ENCODE results near the gene REEP3.
"Not testable (repeated sequence)": the region's sequence is repeated elsewhere in the genome, so short reads cannot be mapped to it uniquely, and the experiment has no call there.

The REEP3 gene

GRCh38 chr10:63549810-63550209, 28.6 kb downstream of the REEP3 start:
- no peak for DNase-seq (ENCODE audit: low read depth)

GRCh38 chr10:63553031-63553430, 31.8 kb downstream of the REEP3 start:
- DNase-seq (ENCODE audit: low read depth): peak; percentile 78

GRCh38 chr10:63553473-63553872, 32.3 kb downstream of the REEP3 start:
- no peak for DNase-seq (ENCODE audit: low read depth)

GRCh38 chr10:63554657-63555056, 33.5 kb downstream of the REEP3 start:
- DNase-seq (ENCODE audit: low read depth): peak; percentile 61

GRCh38 chr10:63555330-63555729, 34.1 kb downstream of the REEP3 start:
- DNase-seq (ENCODE audit: low read depth): no peak

GRCh38 chr10:63558132-63558784, 37.1 kb downstream of the REEP3 start:
- no peak for DNase-seq (ENCODE audit: low read depth)

- DNase-seq (ENCODE audit: low read depth): no peak
Measured at GRCh38 chr10:63561341-63561740, 40.1 kb downstream of the REEP3 start.

- DNase-seq (ENCODE audit: low read depth): no peak
Measured at GRCh38 chr10:63562391-63562790, 41.2 kb downstream of the REEP3 start.

GRCh38 chr10:63562857-63563256, 41.7 kb downstream of the REEP3 start:
- no peak for DNase-seq (ENCODE audit: low read depth)

GRCh38 chr10:63563623-63564022, 42.4 kb downstream of the REEP3 start:
- DNase-seq (ENCODE audit: low read depth): no peak

- DNase-seq (ENCODE audit: low read depth): not testable (repeated sequence)
Measured at GRCh38 chr10:63564731-63565130, 43.5 kb downstream of the REEP3 start.

- no peak for DNase-seq (ENCODE audit: low read depth)
Measured at GRCh38 chr10:63573068-63573697, 52.0 kb downstream of the REEP3 start.

GRCh38 chr10:63574011-63574410, 52.8 kb downstream of the REEP3 start:
- no peak for DNase-seq (ENCODE audit: low read depth)

- no peak for DNase-seq (ENCODE audit: low read depth)
Measured at GRCh38 chr10:63576501-63576900, 55.3 kb downstream of the REEP3 start.

GRCh38 chr10:63578501-63578900, 57.3 kb downstream of the REEP3 start:
- DNase-seq (ENCODE audit: low read depth): no peak

- DNase-seq (ENCODE audit: low read depth): no peak
Measured at GRCh38 chr10:63579371-63580014, 58.3 kb downstream of the REEP3 start.

- no peak for DNase-seq (ENCODE audit: low read depth)
Measured at GRCh38 chr10:63582690-63583089, 61.5 kb downstream of the REEP3 start.

GRCh38 chr10:63583397-63583796, 62.2 kb downstream of the REEP3 start:
- DNase-seq (ENCODE audit: low read depth): no peak

- DNase-seq (ENCODE audit: low read depth): no peak
Measured at GRCh38 chr10:63583909-63584724, 62.9 kb downstream of the REEP3 start.

- DNase-seq (ENCODE audit: low read depth): no peak
Measured at GRCh38 chr10:63584725-63585035, 63.5 kb downstream of the REEP3 start.

- DNase-seq (ENCODE audit: low read depth): no peak
Measured at GRCh38 chr10:63585041-63585440, 63.8 kb downstream of the REEP3 start.

- DNase-seq (ENCODE audit: low read depth): no peak
Measured at GRCh38 chr10:63586043-63586442, 64.8 kb downstream of the REEP3 start.

GRCh38 chr10:63587191-63587590, 66.0 kb downstream of the REEP3 start:
- DNase-seq (ENCODE audit: low read depth): no peak

All from GM04504 (cell line).